Keratinocyte (primary cell): ENCODE data around the gene CCL19.

Experiments
- CTCF ChIP-seq, 3 experiments: IDR thresholded peaks in 1 of 3; conservative IDR thresholded peaks in 1 of 3; optimal IDR thresholded peaks in 1 of 3; 2 replicates in 2 of 3; 3 replicates in 1 of 3; pipeline versions ENCODE3 to v1.5.1; 2011; ENCODE audit warnings: low read length in 3 of 3, mild to moderate bottlenecking in 3 of 3, moderate library complexity in 2 of 3, control low read depth in 1 of 3, inconsistent platforms in 1 of 3; ENCODE audit not compliant: insufficient read depth in 2 of 3; ENCODE audit errors: extremely low read depth in 1 of 3
- EZH2 ChIP-seq: IDR thresholded peaks from one replicate; pipeline ENCODE4 v1.6.1; 2012; ENCODE audit warnings: inconsistent platforms, mild to moderate bottlenecking, low read length, moderate library complexity

DNA sequence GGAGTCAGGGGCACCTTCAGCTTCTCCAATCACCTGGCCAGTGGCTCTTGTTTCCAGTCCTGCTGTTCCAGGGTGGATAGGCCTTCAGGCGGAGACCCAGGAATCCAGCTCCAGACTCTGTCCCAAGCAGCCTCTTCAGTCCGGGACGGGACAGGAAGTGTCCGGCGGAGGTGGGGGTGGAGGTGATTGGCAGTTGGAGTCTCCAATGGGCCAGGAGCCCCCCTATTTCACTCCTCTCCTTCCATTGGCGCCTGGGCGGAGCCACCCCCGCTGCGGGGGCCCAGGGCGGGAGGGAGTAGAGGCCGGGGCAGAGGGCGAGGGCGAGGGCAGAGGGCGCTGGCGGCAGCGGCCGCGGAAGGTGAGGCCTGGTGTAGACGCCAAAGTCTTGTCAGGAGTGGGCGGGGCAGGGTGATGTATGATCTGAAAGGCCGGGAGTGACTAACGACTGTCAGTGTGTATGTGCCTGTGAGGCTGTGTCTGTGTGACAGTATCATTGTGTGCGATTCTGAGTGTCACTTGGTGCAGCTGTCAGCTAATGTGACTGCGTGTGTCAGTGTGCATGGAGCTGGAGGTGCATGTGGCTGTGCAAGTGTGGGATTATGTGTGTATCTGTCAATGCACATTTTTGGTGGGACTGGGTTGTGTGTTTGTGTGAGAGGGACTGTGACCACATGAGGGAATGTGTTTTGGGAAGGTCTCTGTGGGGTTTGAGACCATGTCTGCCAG lies 39.0 kb downstream of the CCL19 start, which contains the start of gene IL11RA:
- TF ChIP-seq CTCF (optimal IDR thresholded peaks at IDR 0.05 in 1 of 3, IDR thresholded peaks at IDR 0.05 in 1 of 3, conservative IDR thresholded peaks at IDR 0.05 in 1 of 3; ENCODE audit: extremely low read depth in 1 of 3, insufficient read depth in 2 of 3, low read length in 3 of 3) (no peak), EZH2 (no peak)
